Measurements from ENCODE around the gene CCDC174.

- TF ChIP-seq CTCF (IDR thresholded peaks at IDR 0.05): no peak
- TF ChIP-seq POLR2AphosphoS5 (IDR thresholded peaks at IDR 0.05; ENCODE audit: insufficient read depth in 1 of 2, low read depth in 1 of 2): no peak
Observed at GRCh38 chr3:14718539-14718938, 67.0 kb downstream of the CCDC174 start.

All from vagina (tissue), 2 donors.